Lower lobe of right lung (tissue), 2 donors: Measurements from ENCODE around the gene FES. TPM values are rescaled to one million over a fixed set of nuclear protein-coding genes. Genes with fewer than 3 reads are reported as not detected.
A peak's percentile ranks its signal among the peaks of the same experiment; 100 is the strongest.

Source experiments
- ATAC-seq, 2 donors: fragments of 200-7000 bp; cut with Tn5 transposase; one replicate each; pipeline ENCODE4 v1.9.1; 2020 to 2022; ENCODE audit warnings: mild to moderate bottlenecking in 2 of 2, moderate library complexity in 2 of 2
- DNase-seq: peaks from one replicate; pipeline ENCODE4 v3.0.0-alpha.2; 2020
- H3K27ac ChIP-seq: fragments of 200-600 bp; one replicate; pipeline ENCODE4 v1.8.0; 2022
- H3K27me3 ChIP-seq: fragments of 200-600 bp; one replicate; pipeline ENCODE4 v1.8.0; 2022; ENCODE audit warnings: low read depth
- H3K36me3 ChIP-seq: fragments of 200-600 bp; one replicate; pipeline ENCODE4 v1.8.0; 2022; ENCODE audit warnings: mild to moderate bottlenecking
- H3K4me1 ChIP-seq: fragments of 200-600 bp; one replicate; pipeline ENCODE4 v1.8.0; 2022
- H3K4me3 ChIP-seq: fragments of 200-600 bp; one replicate; pipeline ENCODE4 v1.8.0; 2022; ENCODE audit warnings: mild to moderate bottlenecking
- H3K9me3 ChIP-seq: fragments of 200-600 bp; one replicate; pipeline ENCODE4 v1.8.0; 2022
- CTCF ChIP-seq: fragments of 200-600 bp; IDR thresholded peaks from one replicate; pipeline ENCODE4 v1.8.0; 2022; ENCODE audit warnings: antibody characterized with exemption, mild to moderate bottlenecking
- intact Hi-C: fragments of 100-400 bp; cut with DNase I; formaldehyde crosslinking; loops from one replicate; pipeline ENCODE4 v1.11.0; 2022
- total RNA-seq: library from RNA; stranded (reverse); fragmentation: NEBNext Ultra II Directional; extraction: Animal tissue kit (Norgen Biotek cat#: 25700); gene quantifications from one replicate; pipeline ENCODE4 v1.2.1, GENCODE V29; 2021
- donor health status: DM: no; HTN: yes; CAD: no; lungs with severe emphysema.

Gene FES
- total RNA-seq, 1 donor from 2014 or later = 51.0 TPM

- H3K9me3 ChIP-seq = no peaks in the 10 kb centered on the region
- ATAC-seq = no peak
- no peak for TF ChIP-seq CTCF
- intact Hi-C loops = no loop called here
- no peak overlapping the region for H3K4me3 ChIP-seq
- H3K36me3 ChIP-seq = peaks cover 100% of the 10 kb centered on the region
- no peak overlapping the region for H3K27ac ChIP-seq
- no peaks in the 10 kb centered on the region for H3K27me3 ChIP-seq
- peaks cover 12% of the 10 kb centered on the region for H3K4me1 ChIP-seq
- DNase-seq = peak; percentile 39
These were observed 29.2 kb downstream of the FES start for GRCh38 chr15:90913398-90913944.

GRCh38 chr15:90914305-90915080, 30.2 kb downstream of the FES start:
- Histone ChIP-seq H3K9me3 (no peaks in the 10 kb centered on the region), H3K27me3 (no peaks in the 10 kb centered on the region), H3K4me3 (no peak overlapping the region), H3K36me3 (peaks cover 100% of the 10 kb centered on the region), H3K4me1 (peaks cover 12% of the 10 kb centered on the region), H3K27ac (peak overlapping the region; percentile 58)
- peak; percentile 69 for DNase-seq
- peak; percentile 21 to 31 for ATAC-seq
- intact Hi-C loops = no loop called here
- no peak for TF ChIP-seq CTCF

GRCh38 chr15:90915216-90915807, 31.0 kb downstream of the FES start:
- Histone ChIP-seq H3K27ac (peak overlapping the region; percentile 58), H3K36me3 (peaks cover 100% of the 10 kb centered on the region)

GRCh38 chr15:90915808-90916440, 31.6 kb downstream of the FES start:
- H3K9me3 ChIP-seq = no peaks in the 10 kb centered on the region
- H3K4me3 ChIP-seq = peak overlapping the region; percentile 21
- peak; percentile 87 for DNase-seq
- peak overlapping the region; percentile 49 for H3K27ac ChIP-seq
- no peak for TF ChIP-seq CTCF
- peak; percentile 72 to 80 for ATAC-seq
- H3K36me3 ChIP-seq = peaks cover 100% of the 10 kb centered on the region
- intact Hi-C loops = no loop called here
- no peaks in the 10 kb centered on the region for H3K27me3 ChIP-seq
- H3K4me1 ChIP-seq = peaks cover 12% of the 10 kb centered on the region

More at GRCh38 chr15:90915216-90915807, 31.0 kb downstream of the FES start:
- Histone ChIP-seq H3K4me1 (peaks cover 12% of the 10 kb centered on the region), H3K9me3 (no peaks in the 10 kb centered on the region), H3K27me3 (no peaks in the 10 kb centered on the region), H3K4me3 (no peak overlapping the region)
- intact Hi-C loops = no loop called here
- ATAC-seq = no peak
- no peak for TF ChIP-seq CTCF
- peak; percentile 34 for DNase-seq

GRCh38 chr15:90916461-90916860, 32.2 kb downstream of the FES start:
- peak overlapping the region; percentile 21 for H3K4me3 ChIP-seq
- ATAC-seq (no peak), DNase-seq (peak; percentile 36)
- peak overlapping the region; percentile 49 for H3K27ac ChIP-seq
- no peaks in the 10 kb centered on the region for H3K27me3 ChIP-seq
- TF ChIP-seq CTCF = no peak
- intact Hi-C loops = no loop called here
- peaks cover 12% of the 10 kb centered on the region for H3K4me1 ChIP-seq
- H3K9me3 ChIP-seq = no peaks in the 10 kb centered on the region
- H3K36me3 ChIP-seq = peaks cover 100% of the 10 kb centered on the region
